Endometrial microvascular endothelial cells (primary cell): Measurements from ENCODE around the gene CEACAM4. TPM values are rescaled to one million over a fixed set of nuclear protein-coding genes. Genes with fewer than 3 reads are reported as not detected.
"Not testable (repeated sequence)": the region's sequence is repeated elsewhere in the genome, so short reads cannot be mapped to it uniquely, and the experiment has no call there.

Source experiments
- in situ Hi-C: cut with HindIII; loops from 2 replicates; pipeline ENCODE4 v1.10.0; 2017; ENCODE audit warnings: low sequenced_read_pairs, low pct_unique_long_range_greater_than_20kb; ENCODE audit errors: inconsistent ontology term
- total RNA-seq: library from RNA; depleted of rRNA; stranded (reverse); fragments of >200 nt; gene quantifications from one replicate; pipeline ENCODE4 v1.2.3, GENCODE V29; 2015; ENCODE audit errors: inconsistent ontology term

CEACAM4 gene
- total RNA-seq: not detected

GRCh38 chr19:41626877-41627276, at the start of gene CEACAM4:
Gene CEACAM4 (minus strand): TSS chr19:41627074. CDS start chr19:41626963, 111 bp downstream.
- in situ Hi-C loops: no loop called here

DNA sequence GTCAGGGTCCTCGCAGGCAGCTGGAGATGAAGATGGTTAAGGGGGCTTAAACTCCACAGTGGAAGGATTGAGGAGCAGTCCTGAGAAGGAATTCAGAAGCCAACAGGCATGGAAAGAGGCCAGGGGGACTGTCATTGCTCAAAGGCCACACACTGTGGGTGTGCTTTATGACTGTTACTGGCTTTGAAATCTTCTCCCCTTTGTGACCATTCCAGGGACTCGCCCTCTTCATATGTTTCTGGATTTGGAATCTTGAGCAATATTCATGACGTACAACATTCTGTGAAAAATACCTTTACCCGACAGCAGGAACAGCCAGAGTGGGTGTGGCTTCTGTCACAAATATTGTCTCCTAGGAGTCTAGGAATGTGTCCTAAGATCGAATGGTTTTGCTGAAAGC, 44.6 kb upstream of the CEACAM4 start:
- in situ Hi-C loops: no loop called here

GRCh38 chr19:41670755-41671154, 43.9 kb upstream of the CEACAM4 start:
- in situ Hi-C loops: no loop called here

DNA sequence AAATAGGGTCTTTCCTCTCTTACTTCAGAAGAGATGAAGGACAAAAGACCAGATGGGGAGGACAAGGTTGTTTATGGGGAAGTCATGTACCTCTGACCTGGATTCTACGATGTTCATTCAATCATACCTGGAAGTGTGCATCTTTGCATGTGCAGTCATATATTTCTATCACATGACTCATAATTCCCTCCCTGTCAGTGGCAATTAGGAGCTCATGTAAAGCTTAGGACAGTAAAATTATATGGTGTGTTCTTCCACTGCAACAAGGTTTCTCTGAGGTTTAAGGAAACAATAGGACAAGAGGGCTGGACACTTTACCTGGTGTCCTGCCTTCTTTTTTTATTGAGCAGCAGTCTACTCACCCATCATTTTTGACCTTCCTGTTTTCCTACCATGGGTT, 41.4 kb upstream of the CEACAM4 start:
- in situ Hi-C loops: no loop called here

DNA sequence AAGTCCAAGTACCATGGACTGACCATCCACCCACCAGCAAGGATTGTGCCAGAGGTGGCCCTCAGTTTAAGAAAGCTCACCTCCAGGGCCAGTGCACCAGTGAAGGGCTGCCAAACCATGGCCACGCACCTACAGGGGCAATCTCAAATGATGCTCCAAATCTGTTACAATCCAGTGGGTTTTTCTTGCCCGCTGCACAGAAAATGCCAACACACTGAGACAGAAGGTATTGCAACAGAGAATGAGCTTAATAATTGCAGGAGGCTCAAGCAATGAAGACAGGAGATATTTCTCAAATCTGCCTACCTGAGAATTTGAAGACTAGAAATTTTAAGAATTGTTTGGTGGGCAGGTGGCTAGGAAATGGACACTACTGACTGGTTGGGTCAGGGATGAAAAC, 39.2 kb upstream of the CEACAM4 start:
- in situ Hi-C loops: no loop called here

- in situ Hi-C loops: no loop called here
These were observed 30.3 kb upstream of the CEACAM4 start for GRCh38 chr19:41657157-41657556.

DNA sequence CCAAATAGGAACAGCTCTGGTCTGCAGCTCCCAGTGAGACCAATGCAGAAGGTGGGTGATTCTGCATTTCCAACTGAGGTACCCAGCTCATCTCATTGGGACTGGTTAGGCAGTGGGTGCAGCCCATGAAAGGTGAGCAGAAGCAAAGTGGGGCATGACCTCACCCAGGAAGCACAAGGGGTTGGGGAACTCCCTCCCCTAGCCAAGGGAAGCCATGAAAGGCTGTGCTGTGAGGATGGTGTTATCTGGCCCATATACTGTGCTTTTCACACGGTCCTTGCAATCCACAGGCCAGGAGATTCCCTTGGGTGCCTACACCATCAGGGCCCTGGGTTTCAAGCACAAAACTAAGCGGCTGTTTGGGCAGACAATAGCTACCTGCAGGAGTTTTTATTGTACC, 29.9 kb upstream of the CEACAM4 start:
- in situ Hi-C loops: not testable (repeated sequence)

DNA sequence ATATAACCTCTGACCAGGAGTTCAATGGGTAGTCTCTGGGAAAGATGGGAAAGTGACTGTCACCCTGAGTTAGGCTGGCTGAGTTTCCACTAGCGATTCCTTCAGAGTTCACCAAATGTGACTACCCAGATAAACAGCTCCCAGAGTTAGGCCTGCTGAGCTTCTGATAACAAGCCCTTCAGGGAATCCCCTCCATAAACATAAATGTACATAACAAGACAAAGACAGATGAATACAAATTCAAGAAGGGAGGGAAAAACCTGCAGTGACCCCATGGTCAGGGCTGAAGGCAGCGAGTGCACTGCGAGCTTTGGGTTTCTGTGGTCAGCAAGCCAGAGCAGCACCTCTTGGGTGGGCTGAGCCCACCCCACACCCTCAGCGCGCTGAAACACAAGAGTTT, 25.4 kb upstream of the CEACAM4 start:
- in situ Hi-C loops: no loop called here

DNA sequence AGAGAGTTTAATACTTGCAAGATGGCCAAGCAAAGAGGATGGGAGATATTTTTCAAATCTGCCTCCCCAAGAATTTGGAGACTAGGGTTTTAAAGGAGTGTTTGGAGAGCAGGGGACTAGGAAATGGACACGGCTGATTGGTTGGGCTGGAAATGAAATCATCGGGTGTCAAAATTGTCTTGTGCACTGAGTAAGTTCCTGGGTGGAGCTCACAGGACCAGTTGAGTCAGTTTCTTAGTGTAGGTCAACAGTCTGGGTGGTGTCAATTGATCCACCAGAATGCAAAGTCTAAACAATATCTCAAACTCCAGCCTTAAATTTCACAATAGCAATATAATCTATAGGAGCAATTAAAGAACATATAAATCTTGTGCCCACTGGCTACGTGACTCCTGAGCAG, 23.0 kb upstream of the CEACAM4 start:
- in situ Hi-C loops: no loop called here

GRCh38 chr19:41646589-41647204, 19.8 kb upstream of the CEACAM4 start:
- in situ Hi-C loops: no loop called here

- in situ Hi-C loops: no loop called here
These were observed 15.1 kb upstream of the CEACAM4 start for GRCh38 chr19:41641879-41642485.

DNA sequence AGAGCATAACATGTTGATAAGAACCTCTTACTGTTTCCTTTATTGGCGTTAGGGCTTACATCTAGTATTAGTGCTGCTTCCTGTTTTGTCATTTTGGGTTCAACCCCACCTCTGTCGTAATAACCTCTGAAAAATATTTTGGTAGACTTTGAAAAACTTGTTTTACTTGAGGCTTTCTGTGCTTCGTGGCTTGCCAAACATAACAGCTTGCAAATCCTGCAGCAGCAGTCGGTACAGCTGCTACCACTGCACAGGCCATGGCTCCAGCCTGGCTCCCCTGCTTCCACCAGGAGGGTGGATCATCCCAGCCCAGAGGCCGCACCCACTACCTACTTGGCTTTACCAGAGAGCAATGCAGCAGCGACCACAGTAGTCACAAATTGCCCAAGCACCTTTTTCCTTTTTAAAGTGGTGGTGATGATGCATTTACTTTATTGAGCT, 11.8 kb upstream of the CEACAM4 start:
- in situ Hi-C loops: no loop called here

DNA sequence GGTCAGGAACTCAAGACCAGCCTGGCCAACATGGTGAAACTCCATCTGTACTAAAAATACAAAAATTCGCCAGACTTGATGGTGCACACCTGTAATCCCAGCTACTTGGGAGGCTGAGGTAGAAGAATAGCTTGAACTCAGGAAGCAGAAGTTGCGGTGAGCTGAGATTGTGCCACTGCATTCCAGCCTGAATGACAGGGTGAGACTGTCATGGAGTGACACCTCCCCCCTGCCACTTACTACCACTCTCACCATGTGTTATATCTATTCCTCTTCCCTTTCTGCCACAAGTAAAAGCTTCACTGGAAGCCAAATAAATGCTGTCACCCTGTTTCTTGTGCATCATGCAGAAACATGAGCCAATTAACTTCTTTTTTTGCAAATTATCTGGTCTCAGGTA, 10.6 kb upstream of the CEACAM4 start:
- in situ Hi-C loops: no loop called here

GRCh38 chr19:41627966-41628675, 1.2 kb upstream of the CEACAM4 start:
- in situ Hi-C loops: no loop called here

DNA sequence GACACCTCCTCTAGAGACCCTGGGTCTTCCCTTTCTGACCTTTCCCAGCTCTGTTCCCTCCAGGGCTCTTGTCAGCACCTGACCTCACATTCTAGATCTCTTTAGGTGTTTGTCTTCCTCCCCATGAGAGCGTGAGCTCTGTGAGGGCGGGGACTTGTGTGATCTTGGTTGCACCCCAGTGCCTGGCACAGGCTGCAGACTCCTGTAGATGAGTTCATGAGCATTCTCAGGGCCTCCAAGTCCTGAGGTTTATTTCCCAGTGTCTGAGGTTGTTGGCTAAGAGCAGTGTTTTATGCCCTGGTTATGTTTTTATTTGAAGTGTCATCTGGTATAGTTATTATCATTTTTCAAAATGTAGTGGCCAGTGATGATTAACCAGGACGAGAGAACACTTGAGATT, 596 bp downstream of the CEACAM4 start:
- in situ Hi-C loops: no loop called here

DNA sequence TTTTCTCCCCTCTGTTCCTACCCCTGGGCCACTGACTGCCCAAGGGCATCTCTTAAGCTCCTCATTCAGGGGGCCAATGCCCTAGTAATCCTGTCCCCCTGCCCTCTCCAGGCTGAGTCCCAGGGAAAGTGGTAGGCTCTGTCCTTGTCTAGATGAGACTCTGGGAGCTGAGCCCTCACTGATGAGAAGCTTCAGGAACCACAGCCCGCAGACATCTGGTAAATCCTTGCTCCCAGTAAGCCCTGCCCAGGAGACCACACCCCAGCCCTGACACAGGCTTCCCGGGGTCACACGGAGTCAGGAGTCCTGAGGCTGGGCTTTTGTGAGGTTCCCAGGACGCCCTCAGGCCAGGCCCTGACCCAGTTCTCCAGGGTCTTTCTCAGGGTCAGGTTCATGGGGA, 1.9 kb downstream of the CEACAM4 start:
- in situ Hi-C loops: no loop called here

DNA sequence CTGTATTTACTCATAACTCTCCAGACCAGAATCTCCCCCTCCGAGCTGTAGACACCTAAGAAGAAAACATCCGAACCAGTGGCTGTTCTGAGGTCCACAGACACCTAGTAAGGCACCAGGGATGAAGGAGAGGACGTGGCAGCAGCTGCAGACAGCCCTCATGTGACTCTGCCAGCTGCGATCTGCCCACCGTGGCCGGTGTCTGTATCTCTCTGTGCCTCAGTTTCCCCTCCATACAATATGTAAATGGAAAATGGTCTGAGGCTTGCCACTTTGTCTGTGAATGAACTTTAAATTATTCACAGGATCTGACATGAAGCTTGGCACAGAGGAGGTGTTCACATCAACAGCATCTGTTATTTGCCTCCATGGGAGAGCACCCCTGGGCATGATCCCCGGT, 2.4 kb downstream of the CEACAM4 start:
- in situ Hi-C loops: no loop called here

DNA sequence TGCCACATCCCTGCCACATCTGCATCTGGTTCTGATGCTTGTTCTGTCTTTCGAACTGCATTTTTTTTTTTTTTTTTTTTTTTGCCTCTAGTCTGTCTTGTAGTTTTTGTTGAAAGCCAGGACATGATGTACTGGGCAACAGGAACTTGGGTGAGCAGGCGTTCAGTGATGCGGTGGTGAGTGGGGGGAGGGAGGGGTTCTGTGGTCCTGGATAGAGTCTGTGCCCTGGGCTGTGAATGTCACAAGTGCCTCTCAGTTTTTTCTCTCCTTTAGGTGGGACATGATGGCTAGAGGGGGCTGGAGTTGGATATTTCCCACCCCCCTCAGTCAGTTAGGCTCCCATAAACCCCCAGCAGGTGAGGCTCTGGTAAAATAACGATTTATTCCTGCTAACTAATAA, 3.5 kb downstream of the CEACAM4 start:
- in situ Hi-C loops: no loop called here

GRCh38 chr19:41621654-41622053, 5.2 kb downstream of the CEACAM4 start:
- in situ Hi-C loops: no loop called here

- in situ Hi-C loops: no loop called here
These were observed 5.6 kb downstream of the CEACAM4 start for GRCh38 chr19:41621226-41621625.
